ENCODE results near the gene OPCML.

DNA sequence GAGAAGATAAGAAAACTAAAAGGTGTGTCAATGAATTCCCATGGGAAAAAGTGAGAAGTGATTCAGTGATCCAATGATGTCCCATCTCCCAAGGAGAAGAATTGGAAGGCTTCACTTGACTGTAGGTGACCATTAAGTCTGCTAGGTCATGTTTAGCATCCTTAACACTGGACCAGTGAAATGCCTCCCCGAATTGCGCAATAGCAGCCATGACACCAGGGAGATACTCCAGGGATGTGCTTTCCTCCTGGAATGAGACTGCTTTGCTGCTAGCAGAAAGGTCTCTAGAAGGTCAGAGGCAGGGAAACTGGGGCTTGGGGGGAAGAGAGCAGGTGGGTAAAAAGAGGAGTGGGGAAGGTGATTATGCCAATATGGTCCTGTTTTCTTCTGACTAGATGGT is 364.3 kb downstream of the OPCML start:
- TF ChIP-seq EP300 (IDR thresholded peaks at IDR 0.05; ENCODE audit: low read depth) = no peak
- TF ChIP-seq POLR2A (IDR thresholded peaks at IDR 0.05) = no peak

Measured in transverse colon (tissue), 1 donor.